ENCODE data around the gene PROK1. TPM values are rescaled to one million over a fixed set of nuclear protein-coding genes. Genes with fewer than 3 reads are reported as not detected.
A peak's percentile ranks its signal among the peaks of the same experiment; 100 is the strongest.

PROK1 gene
- total and polyA plus RNA-seq, 11 donors: 0.07 to 3.4 (median 0.40) TPM; not detected in 4

DNA sequence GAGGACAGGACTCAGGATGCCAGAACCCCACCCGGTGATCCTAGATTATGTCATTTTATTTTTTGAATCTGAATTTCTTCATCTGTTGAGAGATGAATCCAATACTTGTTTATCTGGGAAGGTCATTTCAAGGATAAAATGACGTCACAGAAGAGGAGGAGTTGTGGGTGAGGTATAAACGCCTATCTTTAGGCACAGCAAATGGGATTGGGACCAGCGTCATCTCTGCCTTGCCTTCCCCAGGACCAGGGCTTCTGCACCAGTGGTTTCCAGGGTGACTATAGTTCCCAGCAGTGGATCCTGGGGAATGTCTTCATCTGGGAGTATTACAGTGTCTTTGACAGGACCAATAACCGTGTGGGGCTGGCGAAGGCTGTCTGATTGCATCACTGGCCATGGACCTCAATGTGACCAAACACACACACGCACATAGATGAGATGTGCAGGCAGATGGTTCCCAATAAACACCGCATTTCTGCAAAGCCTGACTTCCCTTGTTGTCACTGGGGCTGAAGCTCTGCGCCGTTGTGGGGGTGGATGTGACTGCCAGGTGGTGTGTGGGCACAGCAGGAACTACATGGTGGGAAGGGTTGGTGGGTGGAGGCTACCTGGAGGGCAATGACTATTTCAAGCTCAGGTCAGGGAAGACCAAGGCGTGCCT is 40.0 kb downstream of the PROK1 start:
- TF ChIP-seq, protein P1, sequence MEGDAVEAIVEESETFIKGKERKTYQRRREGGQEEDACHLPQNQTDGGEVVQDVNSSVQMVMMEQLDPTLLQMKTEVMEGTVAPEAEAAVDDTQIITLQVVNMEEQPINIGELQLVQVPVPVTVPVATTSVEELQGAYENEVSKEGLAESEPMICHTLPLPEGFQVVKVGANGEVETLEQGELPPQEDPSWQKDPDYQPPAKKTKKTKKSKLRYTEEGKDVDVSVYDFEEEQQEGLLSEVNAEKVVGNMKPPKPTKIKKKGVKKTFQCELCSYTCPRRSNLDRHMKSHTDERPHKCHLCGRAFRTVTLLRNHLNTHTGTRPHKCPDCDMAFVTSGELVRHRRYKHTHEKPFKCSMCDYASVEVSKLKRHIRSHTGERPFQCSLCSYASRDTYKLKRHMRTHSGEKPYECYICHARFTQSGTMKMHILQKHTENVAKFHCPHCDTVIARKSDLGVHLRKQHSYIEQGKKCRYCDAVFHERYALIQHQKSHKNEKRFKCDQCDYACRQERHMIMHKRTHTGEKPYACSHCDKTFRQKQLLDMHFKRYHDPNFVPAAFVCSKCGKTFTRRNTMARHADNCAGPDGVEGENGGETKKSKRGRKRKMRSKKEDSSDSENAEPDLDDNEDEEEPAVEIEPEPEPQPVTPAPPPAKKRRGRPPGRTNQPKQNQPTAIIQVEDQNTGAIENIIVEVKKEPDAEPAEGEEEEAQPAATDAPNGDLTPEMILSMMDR (IDR thresholded peaks at IDR 0.05): no peak
- no peak for TF ChIP-seq POLR2A (IDR thresholded peaks at IDR 0.05)
- WGBS, 4 donors: 72 to 82% (median 75%) methylated on average over 11 of the region's 11 CpGs
- Histone ChIP-seq H3K9me3 (no peaks in the 10 kb centered on the region), H3K4me3 (no peak overlapping the region), H3K27me3 (no peaks in the 10 kb centered on the region), H3K4me1 (peaks cover 0 to 2% (median 0%) of the 10 kb centered on the region in 12 donors), H3K27ac (no peak overlapping the region), H3K36me3 (no peaks in the 10 kb centered on the region)
- DNase-seq (no peak), ATAC-seq (no peak)
- intact Hi-C loops (cut with DNase I): loop anchor here in 2 of 10 donors (10.0 kb wide), 1 partner anchor 286 kb away; no protein-coding TSS in a partner anchor

DNA sequence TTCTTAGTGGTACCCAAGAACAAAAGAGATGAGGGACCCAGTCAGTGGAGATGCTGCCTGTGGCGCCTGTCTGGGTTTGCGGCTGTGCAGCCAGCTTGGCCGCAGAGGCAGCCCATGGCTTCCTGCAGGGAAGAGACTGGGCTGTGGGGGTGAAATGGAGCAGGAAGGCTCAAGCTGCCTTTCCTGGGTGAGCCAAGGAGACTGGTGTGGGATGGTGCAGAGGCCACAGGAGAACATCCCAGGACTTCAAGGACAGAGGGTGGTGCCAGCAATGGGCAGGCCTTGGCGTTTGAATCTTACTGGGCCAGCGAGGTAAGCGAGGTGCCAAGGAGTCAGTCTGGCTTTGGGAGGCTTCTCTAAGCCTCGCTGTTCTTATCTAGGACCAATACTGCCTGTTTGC is 41.6 kb downstream of the PROK1 start:
- no peak for TF ChIP-seq POLR2A (IDR thresholded peaks at IDR 0.05)
- TF ChIP-seq, protein P1 (IDR thresholded peaks at IDR 0.05): no peak
- Histone ChIP-seq H3K9me3 (no peaks in the 10 kb centered on the region), H3K4me3 (no peak overlapping the region), H3K4me1 (no peaks in the 10 kb centered on the region), H3K27me3 (no peaks in the 10 kb centered on the region), H3K36me3 (no peaks in the 10 kb centered on the region), H3K27ac (no peak overlapping the region)
- 85 to 88% (median 87%) methylated on average over 7 of the region's 7 CpGs for WGBS, 4 donors
- ATAC-seq (no peak), DNase-seq (no peak)
- intact Hi-C loops (cut with DNase I): loop anchor here in 2 of 10 donors (10.0 kb wide), 1 partner anchor 288 kb away; no protein-coding TSS in a partner anchor

DNA sequence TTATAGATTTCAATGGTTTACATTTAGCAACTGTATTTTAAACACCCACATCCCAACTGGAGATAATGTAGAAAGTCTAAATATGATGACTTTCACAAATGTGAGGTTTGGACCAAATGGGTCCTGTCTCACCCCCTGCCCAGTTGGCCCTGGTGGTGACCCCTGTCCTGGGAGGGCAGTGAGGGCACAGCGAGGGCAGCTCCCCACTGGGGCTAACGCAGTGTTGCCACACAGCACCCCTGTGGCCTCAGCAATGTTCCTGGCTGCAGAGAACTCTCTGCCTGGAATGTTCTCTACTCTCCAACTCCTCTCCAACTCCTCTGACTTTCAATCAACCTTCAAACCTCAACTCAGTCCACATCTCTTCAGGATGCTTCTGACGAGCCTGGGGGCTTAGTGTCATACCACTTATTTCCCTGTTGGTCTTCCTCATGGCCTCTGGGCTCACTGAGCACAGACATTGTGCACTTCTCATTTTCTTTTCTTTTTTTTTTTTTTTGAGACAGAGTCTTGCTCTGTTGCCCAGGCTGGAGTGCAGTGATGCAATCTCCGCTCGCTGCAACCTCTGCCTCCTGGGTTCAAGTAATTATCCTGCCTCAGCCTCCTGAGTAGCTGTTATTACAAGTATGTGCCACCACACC is 42.2 kb downstream of the PROK1 start:
- H3K27ac ChIP-seq: no peak overlapping the region
- intact Hi-C loops (cut with DNase I): loop anchor here in 2 of 10 donors (10.0 kb wide), 1 partner anchor 288 kb away; no protein-coding TSS in a partner anchor
- ATAC-seq: peak in 1 of 4 donors; percentile 13

DNA sequence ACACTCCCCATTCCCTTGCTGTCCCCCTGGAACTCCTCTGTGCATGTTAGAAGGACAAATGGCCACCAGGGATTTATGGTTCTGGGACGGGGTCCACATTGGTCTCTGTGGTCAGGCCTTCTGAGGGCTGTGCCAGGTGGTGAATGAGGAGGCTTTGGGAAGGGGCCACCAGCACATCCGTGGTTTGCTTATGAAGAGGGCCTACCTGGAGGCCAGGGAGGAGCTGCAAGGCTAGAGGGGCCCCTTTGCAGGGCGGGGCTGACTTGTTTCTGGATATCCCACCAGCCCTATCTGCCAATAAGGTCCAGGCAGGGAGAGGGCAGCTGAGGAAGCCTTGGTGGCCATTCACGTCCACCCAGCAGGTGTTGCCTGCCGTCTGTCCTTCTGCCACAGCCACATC is 43.1 kb downstream of the PROK1 start:
- H3K4me1 ChIP-seq: no peaks in the 10 kb centered on the region
- DNase-seq: no peak
- H3K27ac ChIP-seq: no peak overlapping the region
- no peaks in the 10 kb centered on the region for H3K9me3 ChIP-seq
- H3K4me3 ChIP-seq: no peak overlapping the region
- ATAC-seq: no peak
- no peaks in the 10 kb centered on the region for H3K27me3 ChIP-seq
- H3K36me3 ChIP-seq: no peaks in the 10 kb centered on the region
- intact Hi-C loops (cut with DNase I): loop anchor here in 2 of 10 donors (10.0 kb wide), 1 partner anchor 289 kb away; no protein-coding TSS in a partner anchor
- WGBS, 4 donors: 59 to 81% (median 79%) methylated on average over 4 to 5 of the region's 5 CpGs
- no peak for TF ChIP-seq POLR2A (IDR thresholded peaks at IDR 0.05)

More for the DNA sequence above, 42.2 kb downstream of the PROK1 start:
- Histone ChIP-seq H3K9me3 (no peaks in the 10 kb centered on the region), H3K4me1 (no peaks in the 10 kb centered on the region), H3K4me3 (no peak overlapping the region), H3K36me3 (no peaks in the 10 kb centered on the region), H3K27me3 (no peaks in the 10 kb centered on the region)
- WGBS, 4 donors: 75 to 85% (median 81%) methylated on average over 5 of the region's 5 CpGs
- TF ChIP-seq, protein P1 (IDR thresholded peaks at IDR 0.05): no peak
- TF ChIP-seq POLR2A (IDR thresholded peaks at IDR 0.05): no peak
- no peak for DNase-seq

Measured in heart left ventricle (tissue), 16 donors.